Activated T-cell treated with anti-CD3 and anti-CD28 coated beads for 24 hours (primary cell): Measurements from ENCODE around the gene ZNF513.
"Not testable (repeated sequence)": the region's sequence is repeated elsewhere in the genome, so short reads cannot be mapped to it uniquely, and the experiment has no call there.

Experiments used
- DNase-seq: peaks from one replicate; pipeline ENCODE4 v3.0.0-alpha.2; 2020; ENCODE audit warnings: low read depth

ZNF513 gene

GRCh38 chr2:27356056-27356381, 24.5 kb downstream of the ZNF513 start:
- peak; percentile 41 for DNase-seq

GRCh38 chr2:27354597-27354927, 26.0 kb downstream of the ZNF513 start:
- DNase-seq, result no peak

GRCh38 chr2:27353762-27354596, 26.6 kb downstream of the ZNF513 start:
- DNase-seq, result no peak

- DNase-seq, result not testable (repeated sequence)
Measured at GRCh38 chr2:27353386-27353761, 27.2 kb downstream of the ZNF513 start.

- DNase-seq, result no peak
Measured at GRCh38 chr2:27351802-27352598, 28.5 kb downstream of the ZNF513 start.

- no peak for DNase-seq
Measured at GRCh38 chr2:27350106-27350693, 30.3 kb downstream of the ZNF513 start.

- DNase-seq, result no peak
Measured at GRCh38 chr2:27347641-27348040, 32.9 kb downstream of the ZNF513 start.

- no peak for DNase-seq
Measured at GRCh38 chr2:27336173-27336572, 44.4 kb downstream of the ZNF513 start.

GRCh38 chr2:27335311-27335710, 45.2 kb downstream of the ZNF513 start:
- no peak for DNase-seq
